EL (cell line): ENCODE results near the gene KLC1.

Experiments used
- DNase-seq: peaks from one replicate; pipeline ENCODE4 v3.0.0-alpha.2; 2016

KLC1 gene

GRCh38 chr14:103693515-103693914 lies 64.5 kb downstream of the KLC1 start:
- no peak for DNase-seq

GRCh38 chr14:103694572-103695026 lies 65.6 kb downstream of the KLC1 start:
- no peak for DNase-seq

- no peak for DNase-seq
Observed at GRCh38 chr14:103695296-103696069, 66.5 kb downstream of the KLC1 start.

- DNase-seq: no peak
Observed at GRCh38 chr14:103696070-103696402, 67.0 kb downstream of the KLC1 start.

- DNase-seq: no peak
Observed at GRCh38 chr14:103696466-103697071, 67.6 kb downstream of the KLC1 start.

GRCh38 chr14:103697206-103697602 lies 68.2 kb downstream of the KLC1 start:
- no peak for DNase-seq

- DNase-seq: no peak
Observed at GRCh38 chr14:103697603-103698379, 68.8 kb downstream of the KLC1 start.

GRCh38 chr14:103698380-103699260 lies 69.6 kb downstream of the KLC1 start:
- no peak for DNase-seq

GRCh38 chr14:103699261-103699661 lies 70.2 kb downstream of the KLC1 start:
- DNase-seq: no peak

- DNase-seq: no peak
Observed at GRCh38 chr14:103699901-103700752, 71.1 kb downstream of the KLC1 start.

- DNase-seq: no peak
Observed at GRCh38 chr14:103700753-103701490, 71.9 kb downstream of the KLC1 start.

- DNase-seq: no peak
Observed at GRCh38 chr14:103702095-103702494, 73.1 kb downstream of the KLC1 start.

- no peak for DNase-seq
Observed at GRCh38 chr14:103702497-103703432, 73.8 kb downstream of the KLC1 start.

- no peak for DNase-seq
Observed at GRCh38 chr14:103703433-103704385, 74.7 kb downstream of the KLC1 start.

GRCh38 chr14:103704708-103705107 lies 75.7 kb downstream of the KLC1 start:
- DNase-seq: no peak

- no peak for DNase-seq
Observed at GRCh38 chr14:103705118-103705503, 76.1 kb downstream of the KLC1 start.

- no peak for DNase-seq
Observed at GRCh38 chr14:103705504-103706284, 76.7 kb downstream of the KLC1 start.
